Activated naive CD4-positive, alpha-beta T cell treated with anti-CD3 and anti-CD28 coated beads, Interleukin-2, amount 50 U/mL, for 72 hours (primary cell): Measurements from ENCODE around the gene TMEM63C. TPM values are rescaled to one million over a fixed set of nuclear protein-coding genes. Genes with fewer than 3 reads are reported as not detected.
"Not testable (repeated sequence)": the region's sequence is repeated elsewhere in the genome, so short reads cannot be mapped to it uniquely, and the experiment has no call there.

Experiments
- ATAC-seq, 2 donors: fragments of 150-1000 bp; cut with Tn5 transposase; 2 replicates each; pipeline ENCODE4 v1.10.0; 2021; ENCODE audit warnings: mild to moderate bottlenecking in 2 of 2, moderate library complexity in 2 of 2
- DNase-seq, 2 donors: peaks; one replicate each; pipeline ENCODE4 v3.0.0; 2021 to 2022; ENCODE audit warnings: low spot score in 2 of 2
- H3K27ac Mint-ChIP-seq, 2 donors: one replicate each; pipeline ENCODE4 v1.8.0; 2022; ENCODE audit warnings: mild to moderate bottlenecking in 2 of 2, mixed read lengths in 2 of 2
- H3K36me3 Mint-ChIP-seq, 2 donors: one replicate each; pipeline ENCODE4 v1.8.0; 2022; ENCODE audit warnings: mixed read lengths in 2 of 2
- H3K9me3 Mint-ChIP-seq, 2 donors: one replicate each; pipeline ENCODE4 v1.8.0; 2022; ENCODE audit warnings: mixed read lengths in 2 of 2
- total RNA-seq, 2 donors: library from RNA; stranded (reverse); gene quantifications; one replicate each; pipeline ENCODE4 v1.2.3, GENCODE V29; 2022

TMEM63C gene
- total RNA-seq, 2 donors from 2014 or later, result 0.32 to 1.1 TPM

GRCh38 chr14:77151245-77151644 is 30.4 kb upstream of the TMEM63C start:
- no peaks in the 10 kb centered on the region for H3K36me3 Mint-ChIP-seq
- DNase-seq (peak; percentile 23), ATAC-seq (peak in 1 of 2 donors; percentile 35)
- no peak overlapping the region for H3K27ac Mint-ChIP-seq
- no peaks in the 10 kb centered on the region for H3K9me3 Mint-ChIP-seq

DNA sequence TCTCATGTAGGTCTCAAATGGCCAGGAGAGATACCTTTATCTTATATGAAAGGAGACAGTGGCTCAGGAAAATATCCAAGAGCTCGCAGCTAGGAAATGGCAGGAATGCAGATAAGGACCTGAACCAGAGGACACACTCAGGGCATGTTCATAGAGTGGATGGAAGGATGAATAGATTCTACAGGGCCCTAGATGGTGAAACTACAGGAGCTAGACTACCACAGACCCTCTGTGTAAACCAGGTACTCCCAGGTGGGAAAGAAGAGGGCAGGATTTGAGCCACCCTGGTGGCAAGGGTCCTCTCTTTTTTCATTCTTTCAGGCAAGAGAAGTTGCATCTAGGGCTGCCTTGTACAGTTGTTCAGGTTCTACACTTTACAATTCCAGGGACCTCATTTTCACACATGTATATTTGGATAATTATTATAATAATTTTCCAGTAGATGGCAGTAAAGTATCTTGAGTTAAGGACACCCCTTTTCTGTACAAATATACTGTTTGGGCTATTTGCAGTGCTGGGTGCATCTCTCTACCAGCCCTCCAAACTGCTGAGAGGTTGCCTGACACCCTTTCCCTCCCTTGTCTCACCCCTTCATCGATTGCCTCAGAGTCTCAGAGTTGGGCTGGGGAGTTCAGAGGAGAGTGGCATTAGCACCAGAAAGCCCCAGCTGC is 29.5 kb upstream of the TMEM63C start:
- Mint-ChIP-seq H3K9me3 (no peaks in the 10 kb centered on the region), H3K27ac (no peak overlapping the region)
- ATAC-seq, result peak; percentile 37 to 71

DNA sequence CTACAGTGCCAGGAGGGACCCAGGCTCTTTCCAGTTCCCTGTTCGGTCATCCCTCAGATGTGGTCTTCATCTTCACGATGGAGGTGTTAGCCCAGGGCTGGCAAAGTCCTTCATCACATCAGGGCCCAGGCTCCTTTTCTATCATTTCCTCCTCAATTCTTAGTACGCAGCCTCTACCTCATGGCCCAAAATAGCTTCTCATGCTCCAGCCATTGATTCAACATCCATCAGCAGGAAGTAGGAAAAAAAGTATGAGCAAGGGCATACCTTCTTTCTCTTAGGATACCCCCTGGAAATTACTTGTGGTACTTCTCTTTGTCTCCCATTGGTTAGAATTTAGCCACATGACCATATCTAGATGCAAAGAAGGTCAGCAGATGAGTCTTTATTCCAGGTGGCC is 27.8 kb upstream of the TMEM63C start:
- Mint-ChIP-seq H3K9me3 (no peaks in the 10 kb centered on the region), H3K36me3 (no peaks in the 10 kb centered on the region), H3K27ac (no peak overlapping the region)
- no peak for ATAC-seq
- DNase-seq, result no peak

More for the DNA sequence above, 29.5 kb upstream of the TMEM63C start:
- no peaks in the 10 kb centered on the region for H3K36me3 Mint-ChIP-seq
- DNase-seq, result no peak

- no peaks in the 10 kb centered on the region for H3K36me3 Mint-ChIP-seq
- H3K9me3 Mint-ChIP-seq, result no peaks in the 10 kb centered on the region
- DNase-seq (no peak), ATAC-seq (no peak)
- no peak overlapping the region for H3K27ac Mint-ChIP-seq
Observed at GRCh38 chr14:77154421-77154820, 27.2 kb upstream of the TMEM63C start.

GRCh38 chr14:77155083-77155482 is 26.5 kb upstream of the TMEM63C start:
- no peak for DNase-seq
- no peak for ATAC-seq
- no peaks in the 10 kb centered on the region for H3K36me3 Mint-ChIP-seq

DNA sequence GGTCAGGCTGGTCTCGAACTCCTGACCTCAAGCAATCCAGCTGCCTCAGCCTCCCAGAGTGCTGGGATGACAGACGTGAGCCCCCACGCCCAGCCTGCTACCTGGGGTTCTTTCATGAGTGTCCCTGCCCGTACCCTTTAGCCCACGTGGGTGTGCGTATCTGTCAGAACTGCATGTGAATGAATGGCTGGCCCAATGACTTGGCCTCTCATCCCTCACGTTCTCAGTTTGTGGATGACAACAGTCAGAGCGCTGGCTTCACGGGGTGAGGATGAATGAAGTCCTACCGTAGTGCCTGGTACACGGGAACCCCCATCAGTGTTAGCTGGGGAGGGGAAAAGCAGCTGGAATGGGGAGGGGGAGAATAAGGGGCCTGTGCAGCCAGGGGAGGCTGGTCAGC is 23.9 kb upstream of the TMEM63C start:
- H3K9me3 Mint-ChIP-seq, result no peaks in the 10 kb centered on the region
- ATAC-seq, result no peak
- no peak overlapping the region for H3K27ac Mint-ChIP-seq
- no peak for DNase-seq
- H3K36me3 Mint-ChIP-seq, result no peaks in the 10 kb centered on the region

More at GRCh38 chr14:77155083-77155482, 26.5 kb upstream of the TMEM63C start:
- Mint-ChIP-seq H3K27ac (no peak overlapping the region), H3K9me3 (no peaks in the 10 kb centered on the region)

GRCh38 chr14:77158175-77158881 is 23.3 kb upstream of the TMEM63C start:
- H3K36me3 Mint-ChIP-seq, result no peaks in the 10 kb centered on the region
- H3K9me3 Mint-ChIP-seq, result no peaks in the 10 kb centered on the region
- DNase-seq, result no peak
- ATAC-seq, result no peak
- H3K27ac Mint-ChIP-seq, result peak overlapping the region in 1 of 2 donors; percentile 45

GRCh38 chr14:77158882-77159255 is 22.7 kb upstream of the TMEM63C start:
- Mint-ChIP-seq H3K9me3 (no peaks in the 10 kb centered on the region), H3K36me3 (no peaks in the 10 kb centered on the region), H3K27ac (no peak overlapping the region)
- ATAC-seq (no peak), DNase-seq (no peak)

DNA sequence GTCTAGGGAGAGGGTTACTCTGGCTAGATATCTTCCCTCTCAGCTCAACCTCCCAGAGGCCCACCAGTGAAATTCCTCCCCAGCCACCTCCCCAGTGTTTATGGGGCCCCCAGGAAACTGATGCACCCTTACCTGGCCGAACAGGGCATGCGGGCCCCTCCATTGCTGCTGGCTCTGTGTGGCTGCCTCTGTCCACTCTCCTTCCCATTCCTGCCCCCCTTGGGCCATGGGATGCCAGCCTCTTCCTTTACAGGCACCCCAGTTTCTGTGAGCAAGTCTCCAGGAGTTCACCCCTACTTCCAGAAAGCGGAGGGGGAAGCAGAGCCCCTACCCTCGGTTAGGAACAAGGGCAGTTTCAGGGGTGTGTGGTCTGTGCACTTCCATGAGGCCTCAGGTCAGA is 20.6 kb upstream of the TMEM63C start:
- H3K36me3 Mint-ChIP-seq, result no peaks in the 10 kb centered on the region
- DNase-seq (no peak), ATAC-seq (no peak)
- no peaks in the 10 kb centered on the region for H3K9me3 Mint-ChIP-seq
- no peak overlapping the region for H3K27ac Mint-ChIP-seq

- DNase-seq, result no peak
- no peak for ATAC-seq
- H3K27ac Mint-ChIP-seq, result no peak overlapping the region
- H3K9me3 Mint-ChIP-seq, result peaks cover 11 to 13% of the 10 kb centered on the region in 2 donors
- H3K36me3 Mint-ChIP-seq, result peaks cover 11 to 12% of the 10 kb centered on the region in 2 donors
Observed at GRCh38 chr14:77170045-77170444, 11.6 kb upstream of the TMEM63C start.

DNA sequence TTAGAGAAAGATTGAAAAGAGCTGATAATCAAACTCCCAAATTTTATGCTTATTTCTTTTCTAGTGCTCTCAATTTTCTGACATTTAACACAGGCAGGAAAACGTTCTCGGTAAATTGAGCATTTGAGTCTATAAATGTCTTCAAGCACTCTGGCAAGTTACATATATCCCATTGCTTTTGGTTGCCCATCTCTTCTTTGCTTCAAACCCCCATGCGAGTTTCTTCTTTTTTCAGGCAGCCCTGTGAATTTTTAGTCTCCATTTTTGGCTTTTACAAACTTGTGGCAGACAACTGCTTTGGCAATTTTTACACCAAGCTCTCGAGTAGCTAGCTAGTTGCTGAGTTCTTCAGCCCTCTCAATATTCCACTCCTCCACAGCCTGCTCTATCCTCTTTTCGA is 8.7 kb upstream of the TMEM63C start:
- no peak for DNase-seq
- Mint-ChIP-seq H3K27ac (no peak overlapping the region), H3K9me3 (peaks cover 11 to 13% of the 10 kb centered on the region in 2 donors), H3K36me3 (peaks cover 11 to 12% of the 10 kb centered on the region in 2 donors)
- ATAC-seq, result no peak

GRCh38 chr14:77173911-77174617 is 7.5 kb upstream of the TMEM63C start:
- peaks cover 11 to 12% of the 10 kb centered on the region in 2 donors for H3K36me3 Mint-ChIP-seq
- peaks cover 11 to 13% of the 10 kb centered on the region in 2 donors for H3K9me3 Mint-ChIP-seq
- not testable (repeated sequence) for ATAC-seq, DNase-seq, H3K27ac Mint-ChIP-seq

- no peak overlapping the region for H3K27ac Mint-ChIP-seq
- DNase-seq, result no peak
- H3K9me3 Mint-ChIP-seq, result peaks cover 2 to 3% of the 10 kb centered on the region in 2 donors
- H3K36me3 Mint-ChIP-seq, result peaks cover 2 to 4% of the 10 kb centered on the region in 2 donors
- no peak for ATAC-seq
Observed at GRCh38 chr14:77175843-77176242, 5.8 kb upstream of the TMEM63C start.

- H3K27ac Mint-ChIP-seq, result no peak overlapping the region
- H3K9me3 Mint-ChIP-seq, result no peaks in the 10 kb centered on the region
- ATAC-seq (no peak), DNase-seq (no peak)
- H3K36me3 Mint-ChIP-seq, result no peaks in the 10 kb centered on the region
Observed at GRCh38 chr14:77177702-77178101, 3.9 kb upstream of the TMEM63C start.

- DNase-seq, result no peak
- Mint-ChIP-seq H3K9me3 (no peaks in the 10 kb centered on the region), H3K36me3 (no peaks in the 10 kb centered on the region), H3K27ac (no peak overlapping the region)
- ATAC-seq, result no peak
Observed at GRCh38 chr14:77178656-77179055, 2.9 kb upstream of the TMEM63C start.

GRCh38 chr14:77180726-77181602 is 634 bp upstream of the TMEM63C start:
- ATAC-seq (peak; percentile 1 to 46), DNase-seq (no peak)
- Mint-ChIP-seq H3K9me3 (no peaks in the 10 kb centered on the region), H3K36me3 (no peaks in the 10 kb centered on the region), H3K27ac (peak overlapping the region; percentile 41 to 58)
